K562 (cell line): Measurements from ENCODE around the gene ADAM22. TPM values are rescaled to one million over a fixed set of nuclear protein-coding genes. Genes with fewer than 3 reads are reported as not detected.

Experiments used
- ATAC-seq: fragments of 200-7000 bp; cut with Tn5 transposase; 3 replicates; pipeline ENCODE4 v1.9.1; 2020; ENCODE audit warnings: moderate library complexity
- BruUV-seq: library from RNA; stranded (reverse); fragments of 400-500 nt; replicated peaks from 2 replicates; lab custom pipeline; 2021; lab: Mats Ljungman, UMichigan
- CTCF ChIA-PET: fragments of 300-600 bp; formaldehyde crosslinking; extraction: SDS; loops from one replicate; lab custom pipeline; 2021; ENCODE audit warnings: low intra/inter-chr PET ratio; lab: Yijun Ruan, JAX
- POLR2A ChIA-PET: fragments of 300-600, 350-650 bp; sonication (Branson Sonifier 250); formaldehyde crosslinking; extraction: SDS; loops from one replicate; lab custom pipeline; 2021; ENCODE audit warnings: antibody characterized with exemption, inconsistent platforms; lab: Yijun Ruan, JAX
- DNase-seq, 4 experiments: peaks; one replicate each; pipeline versions ENCODE4 v3.0.0 to v3.0.0-alpha.2; 2011 to 2018; ENCODE audit warnings: low spot score in 3 of 4, mixed read lengths in 3 of 4; ENCODE audit errors: extremely low read depth in 1 of 4
- FAIRE-seq: peaks from 2 replicates; lab custom pipeline; 2011; peaks lifted over from hg19 to GRCh38; lab: Jason Lieb, UNC
- H2AFZ ChIP-seq: 2 replicates; pipeline ENCODE4 v1.6.0; 2011; ENCODE audit warnings: low read depth, low read length, control low read depth, inconsistent platforms
- H3K27ac ChIP-seq: fragments of 200-600 bp; 3 replicates; pipeline ENCODE4 v1.8.0; 2011; ENCODE audit warnings: low read depth, mild to moderate bottlenecking, control low read depth, inconsistent platforms, low read length, moderate library complexity, mixed read lengths; ENCODE audit errors: extremely low read depth
- H3K27me3 ChIP-seq, 2 experiments: fragments of 300-600 bp in 1 of 2; 2 replicates in 1 of 2; 3 replicates in 1 of 2; pipeline versions ENCODE4 v1.6.0 to v1.8.0; 2011; ENCODE audit warnings: inconsistent platforms in 2 of 2, low read length in 2 of 2, mild to moderate bottlenecking in 1 of 2, mixed read lengths in 1 of 2, moderate library complexity in 1 of 2; ENCODE audit not compliant: control insufficient read depth in 2 of 2, insufficient read depth in 2 of 2
- H3K36me3 ChIP-seq: fragments of 300-600 bp; 3 replicates; pipeline ENCODE4 v1.8.0; 2011; ENCODE audit warnings: mild to moderate bottlenecking, low read length, inconsistent platforms; ENCODE audit not compliant: control insufficient read depth, insufficient read depth
- H3K4me1 ChIP-seq, 2 experiments: fragments of 200-600 bp in 1 of 2; replicated peaks in 1 of 2; 2 replicates in 1 of 2; 3 replicates in 1 of 2; pipeline versions ENCODE4 v1.5.1 to v1.8.0; 2011; ENCODE audit warnings: inconsistent platforms in 2 of 2, low read length in 2 of 2, mild to moderate bottlenecking in 1 of 2, mixed read lengths in 1 of 2, moderate library complexity in 1 of 2; ENCODE audit not compliant: control insufficient read depth in 2 of 2, insufficient read depth in 2 of 2
- H3K4me2 ChIP-seq: 2 replicates; pipeline ENCODE4 v1.6.1; 2011; ENCODE audit warnings: low read length, control low read depth, inconsistent platforms, mixed read lengths; ENCODE audit not compliant: insufficient read depth
- H3K4me3 ChIP-seq: fragments of 200-600 bp; sonication (generic), shearing (Covaris generic); 2 replicates; pipeline ENCODE4 v1.5.1; 2016; ENCODE audit warnings: control low read depth, inconsistent platforms
- H3K79me2 ChIP-seq: fragments of 200-600 bp; 3 replicates; pipeline ENCODE4 v1.8.0; 2011; ENCODE audit warnings: low read length, inconsistent platforms; ENCODE audit not compliant: control insufficient read depth, insufficient read depth
- H3K9ac ChIP-seq, 2 experiments: 2 replicates each; pipeline versions ENCODE4 v1.6.0 to v1.6.1; 2011; ENCODE audit warnings: low read depth in 2 of 2, low read length in 2 of 2, control low read depth in 1 of 2, inconsistent platforms in 1 of 2, mild to moderate bottlenecking in 1 of 2, mixed read lengths in 1 of 2; ENCODE audit not compliant: insufficient read depth in 1 of 2
- H3K9me1 ChIP-seq: one replicate; pipeline ENCODE4 v1.6.0; 2011; ENCODE audit warnings: inconsistent platforms, mild to moderate bottlenecking, low read length, moderate library complexity; ENCODE audit not compliant: control insufficient read depth, insufficient read depth
- H3K9me3 ChIP-seq: replicated peaks from 2 replicates; pipeline ENCODE4 v1.5.1; 2011; ENCODE audit warnings: low read depth, low read length, inconsistent platforms; ENCODE audit not compliant: control insufficient read depth, insufficient read depth
- H4K20me1 ChIP-seq: replicated peaks from 2 replicates; pipeline ENCODE4 v1.6.1; 2011; ENCODE audit warnings: low read length, inconsistent platforms, mixed read lengths; ENCODE audit not compliant: control insufficient read depth, insufficient read depth
- ARNT ChIP-seq, 2 experiments: fragments of 450-650 bp; IDR thresholded peaks; 2 replicates each; pipeline ENCODE4 v1.6.1; 2016; ENCODE audit warnings: mild to moderate bottlenecking in 1 of 2
- ASH1L ChIP-seq: fragments of 450-650 bp; IDR thresholded peaks from 2 replicates; pipeline ENCODE4 v1.6.1; 2018; ENCODE audit warnings: borderline replicate concordance, mild to moderate bottlenecking, low read depth; ENCODE audit not compliant: partially characterized antibody
- ESRRB ChIP-seq: fragments of 250-450 bp; sonication (Bioruptor Pico); IDR thresholded peaks from 2 replicates; pipeline ENCODE4 v1.5.0; 2020; ENCODE audit warnings: mild to moderate bottlenecking, moderate library complexity, borderline replicate concordance
- HNRNPUL1 ChIP-seq: fragments of 200-400 bp; formaldehyde crosslinking; IDR thresholded peaks from 2 replicates; pipeline ENCODE4 v1.6.1; 2017; ENCODE audit warnings: low read length
- JUND ChIP-seq, 2 experiments: IDR thresholded peaks; 2 replicates in 1 of 2; 3 replicates in 1 of 2; pipeline ENCODE4 v1.6.1; 2011; ENCODE audit warnings: borderline replicate concordance in 2 of 2, low read depth in 2 of 2, low read length in 2 of 2, improper control_type of control experiment in 1 of 2, missing biosample characterization in 1 of 2, missing genetic modification characterization in 1 of 2, missing genetic modification reagents in 1 of 2
- MYBL2 ChIP-seq, 2 experiments: fragments of 450-650 bp in 1 of 2; sonication (generic) in 1 of 2; formaldehyde crosslinking in 1 of 2; IDR thresholded peaks; 2 replicates each; pipeline versions ENCODE4 v1.6.1 to v1.8.1; 2017 to 2022; ENCODE audit warnings: borderline replicate concordance in 1 of 2, inconsistent platforms in 1 of 2, low read depth in 1 of 2, mild to moderate bottlenecking in 1 of 2, missing genetic modification reagents in 1 of 2, moderate library complexity in 1 of 2
- NFIC ChIP-seq: fragments of 450-650 bp; IDR thresholded peaks from 2 replicates; pipeline ENCODE4 v1.6.1; 2017; ENCODE audit warnings: mild to moderate bottlenecking, inconsistent platforms
- NFIX ChIP-seq: fragments of 250-450 bp; sonication (Bioruptor Pico); IDR thresholded peaks from 2 replicates; pipeline ENCODE4 v1.4.0; 2020; ENCODE audit warnings: low read depth, mild to moderate bottlenecking, moderate library complexity
- PBX2 ChIP-seq, 2 experiments: IDR thresholded peaks in 1 of 2; conservative IDR thresholded peaks in 1 of 2; 2 replicates each; pipeline ENCODE4 v1.6.1; 2016; ENCODE audit warnings: low read depth in 2 of 2, mild to moderate bottlenecking in 1 of 2, missing compliant biosample characterization in 1 of 2, missing genetic modification characterization in 1 of 2, moderate library complexity in 1 of 2
- SMAD2 ChIP-seq: fragments of 150-350 bp; IDR thresholded peaks from 2 replicates; pipeline ENCODE4 v1.6.1; 2014; ENCODE audit warnings: low read depth, mild to moderate bottlenecking, low read length
- SNAPC5 ChIP-seq: fragments of 250-450 bp; sonication (Bioruptor Pico); IDR thresholded peaks from 2 replicates; pipeline ENCODE4 v1.8.0; 2021; ENCODE audit warnings: moderate library complexity, mild to moderate bottlenecking, inconsistent platforms
- TRIM28 ChIP-seq: fragments of 450-650 bp; IDR thresholded peaks from 2 replicates; pipeline ENCODE4 v1.6.1; 2017
- ZNF280B ChIP-seq: fragments of 250-450 bp; sonication (Bioruptor Pico); IDR thresholded peaks from 2 replicates; pipeline ENCODE4 v1.5.1; 2021; ENCODE audit warnings: mild to moderate bottlenecking
- ZNF785 ChIP-seq: fragments of 250-450 bp; sonication (Bioruptor Pico); IDR thresholded peaks from 2 replicates; pipeline ENCODE4 v1.4.0; 2020; ENCODE audit warnings: mild to moderate bottlenecking
- in situ Hi-C: fragments of 300-500 bp; cut with MboI; formaldehyde crosslinking; loops from 4 replicates; pipeline ENCODE4 v1.15.0; 2018; ENCODE audit warnings: inconsistent platforms, mixed read lengths
- intact Hi-C: fragments of 100-400 bp; cut with micrococcal nuclease; formaldehyde crosslinking; loops from 2 replicates; pipeline ENCODE4 v1.14.2; 2022
- polyA plus RNA-seq, 8 experiments: library from polyadenylated mRNA; depleted of rRNA in 4 of 8; stranded (reverse) in 5 of 8; unstranded in 3 of 8; fragments of >200 nt; fragmentation: Nextera tagmentation in 2 of 8; fragmentation: Illumina TruSeq in 1 of 8; extraction: Ambion mirVana in 2 of 8; extraction: Trizol in 1 of 8; gene quantifications; 2 replicates each; pipeline versions ENCODE4 v1.2.1 to v1.2.3, GENCODE V29; 2011 to 2014; ENCODE audit warnings: inconsistent platforms in 1 of 8, missing spikeins in 1 of 8
- total RNA-seq, 7 experiments: library from RNA; depleted of rRNA in 6 of 7; stranded (reverse); fragments of >200 nt in 6 of 7; fragmentation: Illumina TruSeq in 2 of 7; extraction: Trizol in 2 of 7; gene quantifications; 2 replicates each; pipeline versions ENCODE4 v1.2.1 to v1.2.3, GENCODE V29; 2011 to 2021; ENCODE audit warnings: low replicate concordance in 1 of 7
- TF ChIP-seq, protein P1 (sequence below): fragments of 250-450 bp; sonication (Bioruptor Pico); IDR thresholded peaks from 2 replicates; pipeline ENCODE4 v1.4.0; 2020

ADAM22 gene
- total and polyA plus RNA-seq, 9 of the 15 experiments (the other 6 are each of a cell fraction or from before 2014, with no cell fraction given): 0.01 to 0.58 (median 0.18) TPM

- TF ChIP-seq SMAD2: no peak
- TF ChIP-seq, protein P1, sequence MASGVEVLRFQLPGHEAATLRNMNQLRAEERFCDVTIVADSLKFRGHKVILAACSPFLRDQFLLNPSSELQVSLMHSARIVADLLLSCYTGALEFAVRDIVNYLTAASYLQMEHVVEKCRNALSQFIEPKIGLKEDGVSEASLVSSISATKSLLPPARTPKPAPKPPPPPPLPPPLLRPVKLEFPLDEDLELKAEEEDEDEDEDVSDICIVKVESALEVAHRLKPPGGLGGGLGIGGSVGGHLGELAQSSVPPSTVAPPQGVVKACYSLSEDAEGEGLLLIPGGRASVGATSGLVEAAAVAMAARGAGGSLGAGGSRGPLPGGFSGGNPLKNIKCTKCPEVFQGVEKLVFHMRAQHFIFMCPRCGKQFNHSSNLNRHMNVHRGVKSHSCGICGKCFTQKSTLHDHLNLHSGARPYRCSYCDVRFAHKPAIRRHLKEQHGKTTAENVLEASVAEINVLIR (CRISPR knock-in tag): no peak
- no peak for TF ChIP-seq ZNF280B (CRISPR knock-in tag)
These were observed 158.1 kb downstream of the ADAM22 start (continued) for GRCh38 chr7:88091988-88092675.

- Histone ChIP-seq H3K36me3 (no peaks in the 10 kb centered on the region), H3K4me1 (no peaks in the 10 kb centered on the region), H3K27me3 (no peaks in the 10 kb centered on the region; a peak in 1 of 5 replicates), H3K79me2 (no peaks in the 10 kb centered on the region), H4K20me1 (no peaks in the 10 kb centered on the region), H3K9me3 (no peaks in the 10 kb centered on the region), H3K4me3 (no peak overlapping the region), H2AFZ (no peak overlapping the region), H3K27ac (no peak overlapping the region), H3K4me2 (no peak overlapping the region), H3K9me1 (no peaks in the 10 kb centered on the region), H3K9ac (no peak overlapping the region)
- no peak for TF ChIP-seq JUND (IDR thresholded peaks at IDR 0.05; ENCODE audit: borderline replicate concordance, low read depth, low read length)
- TF ChIP-seq JUND (tag; IDR thresholded peaks at IDR 0.05; ENCODE audit: borderline replicate concordance, low read depth, low read length): no peak
- no peak for TF ChIP-seq MYBL2 (IDR thresholded peaks at IDR 0.05; ENCODE audit: low read depth)
- no peak for TF ChIP-seq MYBL2 (CRISPR knock-in tag; IDR thresholded peaks at IDR 0.05; ENCODE audit: borderline replicate concordance)
- TF ChIP-seq ARNT (IDR thresholded peaks at IDR 0.05): no peak
- no peak for TF ChIP-seq ASH1L
- TF ChIP-seq NFIX (CRISPR knock-in tag): peak; percentile 75
- TF ChIP-seq ESRRB (CRISPR knock-in tag): no peak
- TF ChIP-seq PBX2 (CRISPR knock-in tag; IDR thresholded peaks at IDR 0.05; ENCODE audit: low read depth): no peak
- TF ChIP-seq PBX2 (tag; conservative IDR thresholded peaks at IDR 0.05; ENCODE audit: low read depth): no peak
- TF ChIP-seq ZNF785 (CRISPR knock-in tag): no peak
- peak; percentile 91 for TF ChIP-seq NFIC
- no peak for TF ChIP-seq SNAPC5 (CRISPR knock-in tag)
- TF ChIP-seq TRIM28: no peak
- no peak for TF ChIP-seq HNRNPUL1
- no TSS peak for BruUV-seq
- in situ Hi-C loops (no loop called here), intact Hi-C loops (no loop called here)
- POLR2A ChIA-PET: no interaction called here
- no peak for DNase-seq
- FAIRE-seq: no peak
- ATAC-seq: no peak
- CTCF ChIA-PET: no interaction called here
These were observed 158.6 kb downstream of the ADAM22 start for GRCh38 chr7:88092676-88092999.
